MM.1S (cell line): Measurements from ENCODE around the gene LRATD1.

Source experiments
- CTCF ChIP-seq: fragments of 300-600 bp; sonication (generic); IDR thresholded peaks from 2 replicates; pipeline ENCODE4 v1.5.1; 2016; ENCODE audit warnings: antibody characterized with exemption, low read length, mixed read lengths
- EZH2 ChIP-seq: fragments of 300-600 bp; sonication (generic); optimal IDR thresholded peaks from 2 replicates; pipeline ENCODE3; 2017; ENCODE audit warnings: low read depth, mild to moderate bottlenecking, antibody characterized with exemption, low read length, mixed read lengths

- TF ChIP-seq CTCF, result no peak
- TF ChIP-seq EZH2, result no peak
Observed at GRCh38 chr2:14633061-14633460, 544 bp downstream of the LRATD1 start.
